NB4 (cell line): ENCODE measurements around the gene RBKS.

Experiments
- DNase-seq: peaks from one replicate; pipeline ENCODE4 v3.0.0; 2010; ENCODE audit warnings: low read depth
- H3K4me3 ChIP-seq: one replicate; pipeline ENCODE4 v1.5.1; 2011; ENCODE audit warnings: mild to moderate bottlenecking, low read depth, low read length, moderate library complexity
- MYC ChIP-seq: IDR thresholded peaks from 2 replicates; pipeline ENCODE4 v1.6.1; 2011; ENCODE audit warnings: low read depth, low read length
- POLR2A ChIP-seq: IDR thresholded peaks from 2 replicates; pipeline ENCODE4 v1.6.1; 2011; ENCODE audit warnings: mild to moderate bottlenecking; ENCODE audit not compliant: insufficient read length; ENCODE audit errors: extremely low read depth
- TF ChIP-seq, protein P1 (sequence below): IDR thresholded peaks from one replicate; pipeline ENCODE4 v1.5.1; 2012; ENCODE audit warnings: low read depth, low read length
- TF ChIP-seq, protein P2 (sequence below): IDR thresholded peaks from 2 replicates; pipeline ENCODE4 v1.6.1; 2011; ENCODE audit warnings: low read depth, low read length

Gene RBKS

GRCh38 chr2:27916293-27916995, 26.3 kb upstream of the RBKS start:
- TF ChIP-seq, protein P1, sequence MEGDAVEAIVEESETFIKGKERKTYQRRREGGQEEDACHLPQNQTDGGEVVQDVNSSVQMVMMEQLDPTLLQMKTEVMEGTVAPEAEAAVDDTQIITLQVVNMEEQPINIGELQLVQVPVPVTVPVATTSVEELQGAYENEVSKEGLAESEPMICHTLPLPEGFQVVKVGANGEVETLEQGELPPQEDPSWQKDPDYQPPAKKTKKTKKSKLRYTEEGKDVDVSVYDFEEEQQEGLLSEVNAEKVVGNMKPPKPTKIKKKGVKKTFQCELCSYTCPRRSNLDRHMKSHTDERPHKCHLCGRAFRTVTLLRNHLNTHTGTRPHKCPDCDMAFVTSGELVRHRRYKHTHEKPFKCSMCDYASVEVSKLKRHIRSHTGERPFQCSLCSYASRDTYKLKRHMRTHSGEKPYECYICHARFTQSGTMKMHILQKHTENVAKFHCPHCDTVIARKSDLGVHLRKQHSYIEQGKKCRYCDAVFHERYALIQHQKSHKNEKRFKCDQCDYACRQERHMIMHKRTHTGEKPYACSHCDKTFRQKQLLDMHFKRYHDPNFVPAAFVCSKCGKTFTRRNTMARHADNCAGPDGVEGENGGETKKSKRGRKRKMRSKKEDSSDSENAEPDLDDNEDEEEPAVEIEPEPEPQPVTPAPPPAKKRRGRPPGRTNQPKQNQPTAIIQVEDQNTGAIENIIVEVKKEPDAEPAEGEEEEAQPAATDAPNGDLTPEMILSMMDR: no peak
- TF ChIP-seq, protein P2, sequence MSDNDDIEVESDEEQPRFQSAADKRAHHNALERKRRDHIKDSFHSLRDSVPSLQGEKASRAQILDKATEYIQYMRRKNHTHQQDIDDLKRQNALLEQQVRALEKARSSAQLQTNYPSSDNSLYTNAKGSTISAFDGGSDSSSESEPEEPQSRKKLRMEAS: no peak
- TF ChIP-seq POLR2A (no peak), MYC (no peak)
- H3K4me3 ChIP-seq: no peak overlapping the region
- DNase-seq: no peak

DNA sequence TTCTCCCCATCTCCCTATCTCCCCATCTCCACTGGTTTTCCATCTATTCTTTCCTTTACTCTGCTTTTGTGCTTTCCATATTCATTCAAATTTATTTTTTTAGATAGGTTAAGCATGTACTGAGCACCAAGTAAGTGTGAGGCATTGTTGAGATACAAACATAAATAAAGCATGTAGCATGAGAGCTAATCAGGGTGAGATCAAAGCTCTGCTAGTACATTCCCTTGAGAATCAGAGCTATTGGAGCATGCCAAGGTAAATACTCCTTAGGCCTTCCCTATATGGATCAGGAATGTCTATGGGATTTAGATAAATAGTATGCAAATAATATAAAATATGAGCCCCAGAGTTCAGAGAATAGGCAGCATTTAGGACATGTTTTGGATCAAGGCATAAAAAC, 25.7 kb upstream of the RBKS start:
- no peak for DNase-seq
- no peak overlapping the region for H3K4me3 ChIP-seq
- TF ChIP-seq, protein P2: no peak
- TF ChIP-seq MYC: no peak
- TF ChIP-seq, protein P1: no peak
- no peak for TF ChIP-seq POLR2A

GRCh38 chr2:27915191-27915590, 25.0 kb upstream of the RBKS start:
- no peak overlapping the region for H3K4me3 ChIP-seq
- DNase-seq: no peak
- TF ChIP-seq, protein P1: no peak
- TF ChIP-seq, protein P2: no peak
- TF ChIP-seq MYC: no peak
- no peak for TF ChIP-seq POLR2A

- no peak for TF ChIP-seq POLR2A
- TF ChIP-seq, protein P1: no peak
- no peak for TF ChIP-seq MYC
- TF ChIP-seq, protein P2: no peak
- DNase-seq: no peak
- no peak overlapping the region for H3K4me3 ChIP-seq
These were observed 24.6 kb upstream of the RBKS start for GRCh38 chr2:27914805-27915175.

- no peak for TF ChIP-seq MYC
- TF ChIP-seq, protein P2: no peak
- TF ChIP-seq POLR2A: no peak
- TF ChIP-seq, protein P1: no peak
- H3K4me3 ChIP-seq: no peak overlapping the region
- DNase-seq: no peak
These were observed 24.0 kb upstream of the RBKS start for GRCh38 chr2:27914041-27914804.
